BLaER1 treated with 17β-estradiol and CSF1 and Interleukin-3, amounts not matched to agents 10 nM and 100 nM (cell line): Measurements from ENCODE around the gene BPIFB3.

ENCODE experiments used
- H3K27ac ChIP-seq, 11 experiments: shearing (Covaris generic); formaldehyde crosslinking; 2 replicates each; pipeline ENCODE4 v1.8.1; 2022
- H3K27me3 ChIP-seq, 11 experiments: shearing (Covaris generic); formaldehyde crosslinking; 2 replicates each; pipeline ENCODE4 v1.8.1; 2022
- H3K36me3 ChIP-seq, 11 experiments: shearing (Covaris generic); formaldehyde crosslinking; 2 replicates each; pipeline ENCODE4 v1.8.1; 2022
- H3K4me1 ChIP-seq, 10 experiments: shearing (Covaris generic); formaldehyde crosslinking; 2 replicates each; pipeline ENCODE4 v1.8.1; 2022
- H3K4me2 ChIP-seq, 11 experiments: shearing (Covaris generic); formaldehyde crosslinking; 2 replicates each; pipeline ENCODE4 v1.8.1; 2022
- H3K4me3 ChIP-seq, 10 experiments: shearing (Covaris generic); formaldehyde crosslinking; 2 replicates each; pipeline ENCODE4 v1.8.1; 2022
- H3K9ac ChIP-seq, 11 experiments: shearing (Covaris generic); formaldehyde crosslinking; 2 replicates each; pipeline ENCODE4 v1.8.1; 2022
- H3K9me3 ChIP-seq, 11 experiments: shearing (Covaris generic); formaldehyde crosslinking; replicated peaks in 1 of 11; 2 replicates each; pipeline ENCODE4 v1.8.1; 2022
- H4K20me1 ChIP-seq, 11 experiments: shearing (Covaris generic); formaldehyde crosslinking; 2 replicates each; pipeline ENCODE4 v1.8.1; 2022
- Cebpa-rat ChIP-seq, 11 experiments: shearing (Covaris generic); IDR thresholded peaks; 2 replicates each; pipeline ENCODE4 v1.8.1; 2022

BPIFB3 gene

GRCh38 chr20:33008336-33009213, 45.1 kb upstream of the BPIFB3 start:
- Histone ChIP-seq H3K9me3 (peaks cover 0 to 9% (median 5%) of the 10 kb centered on the region in 11 experiments; a peak in 5 of 22 replicates), H3K4me1 (peaks cover 10 to 28% (median 21%) of the 10 kb centered on the region in 10 experiments), H3K9ac (peak overlapping the region in 6 of 11 experiments; percentile 7 to 49 (median 30); a peak in 9 of 22 replicates), H3K27ac (peak overlapping the region in 7 of 11 experiments; percentile 7 to 64 (median 46); a peak in 10 of 22 replicates), H3K4me3 (no peak overlapping the region), H4K20me1 (no peaks in the 10 kb centered on the region), H3K27me3 (no peaks in the 10 kb centered on the region), H3K4me2 (peak overlapping the region; percentile 48 to 86 (median 76)), H3K36me3 (no peaks in the 10 kb centered on the region)
- no peak for TF ChIP-seq Cebpa-rat (IDR thresholded peaks at IDR 0.05)

- Histone ChIP-seq H4K20me1 (no peaks in the 10 kb centered on the region), H3K4me2 (peak overlapping the region; percentile 48 to 86 (median 76)), H3K27ac (peak overlapping the region in 9 of 11 experiments; percentile 0 to 64 (median 37); a peak in 12 of 22 replicates), H3K4me1 (peaks cover 10 to 35% (median 25%) of the 10 kb centered on the region in 10 experiments), H3K36me3 (no peaks in the 10 kb centered on the region), H3K27me3 (no peaks in the 10 kb centered on the region), H3K9me3 (peaks cover 0 to 9% (median 5%) of the 10 kb centered on the region in 11 experiments; a peak in 5 of 22 replicates), H3K9ac (peak overlapping the region in 6 of 11 experiments; percentile 7 to 49 (median 30); a peak in 10 of 22 replicates), H3K4me3 (no peak overlapping the region)
- TF ChIP-seq Cebpa-rat (IDR thresholded peaks at IDR 0.05), result no peak
Observed at GRCh38 chr20:33009214-33010132, 44.2 kb upstream of the BPIFB3 start.

GRCh38 chr20:33010133-33010504, 43.6 kb upstream of the BPIFB3 start:
- Histone ChIP-seq H3K9ac (0 out of 22 replicates have a peak overlapping the region, but pooled peaks of 1 of the 11 experiments have one; percentile 7), H3K9me3 (peaks cover 0 to 5% (median 4%) of the 10 kb centered on the region in 11 experiments; a peak in 5 of 22 replicates), H3K36me3 (no peaks in the 10 kb centered on the region), H3K4me2 (peak overlapping the region in 9 of 11 experiments; percentile 48 to 86 (median 77); a peak in 17 of 22 replicates), H3K27ac (peak overlapping the region in 1 of 11 experiments; percentile 21; a peak in 1 of 22 replicates), H3K27me3 (no peaks in the 10 kb centered on the region), H3K4me1 (peaks cover 10 to 41% (median 30%) of the 10 kb centered on the region in 10 experiments), H3K4me3 (no peak overlapping the region), H4K20me1 (no peaks in the 10 kb centered on the region)
- no peak for TF ChIP-seq Cebpa-rat (IDR thresholded peaks at IDR 0.05)

GRCh38 chr20:33010674-33011449, 42.8 kb upstream of the BPIFB3 start:
- Histone ChIP-seq H3K9me3 (no peaks in the 10 kb centered on the region), H3K4me3 (no peak overlapping the region), H3K4me1 (peaks cover 10 to 41% (median 30%) of the 10 kb centered on the region in 10 experiments), H3K9ac (no peak overlapping the region), H4K20me1 (no peaks in the 10 kb centered on the region), H3K27ac (no peak overlapping the region), H3K4me2 (no peak overlapping the region; a peak in 1 of 22 replicates), H3K36me3 (no peaks in the 10 kb centered on the region), H3K27me3 (no peaks in the 10 kb centered on the region)
- TF ChIP-seq Cebpa-rat (IDR thresholded peaks at IDR 0.05), result no peak

- Histone ChIP-seq H3K4me3 (no peak overlapping the region), H3K36me3 (no peaks in the 10 kb centered on the region), H3K4me1 (peaks cover 10 to 41% (median 30%) of the 10 kb centered on the region in 10 experiments), H3K9me3 (no peaks in the 10 kb centered on the region), H3K4me2 (no peak overlapping the region), H3K9ac (no peak overlapping the region), H4K20me1 (no peaks in the 10 kb centered on the region), H3K27me3 (no peaks in the 10 kb centered on the region), H3K27ac (no peak overlapping the region)
- no peak for TF ChIP-seq Cebpa-rat (IDR thresholded peaks at IDR 0.05)
Observed at GRCh38 chr20:33012327-33013189, 41.1 kb upstream of the BPIFB3 start.

- H3K36me3 ChIP-seq, result no peaks in the 10 kb centered on the region
- H3K27me3 ChIP-seq, result no peaks in the 10 kb centered on the region
- H3K9ac ChIP-seq, result no peak overlapping the region
- H3K4me2 ChIP-seq, result peak overlapping the region in 7 of 11 experiments; percentile 4 to 51 (median 40); a peak in 11 of 22 replicates
- no peak overlapping the region for H3K4me3 ChIP-seq
- no peaks in the 10 kb centered on the region for H3K9me3 ChIP-seq
- no peak overlapping the region for H3K27ac ChIP-seq
- TF ChIP-seq Cebpa-rat (IDR thresholded peaks at IDR 0.05), result no peak
- H3K4me1 ChIP-seq, result peaks cover 10 to 33% (median 24%) of the 10 kb centered on the region in 10 experiments
- H4K20me1 ChIP-seq, result no peaks in the 10 kb centered on the region
Observed at GRCh38 chr20:33013701-33014326, 39.9 kb upstream of the BPIFB3 start.

- H4K20me1 ChIP-seq, result no peaks in the 10 kb centered on the region
- H3K9me3 ChIP-seq, result no peaks in the 10 kb centered on the region
- H3K4me3 ChIP-seq, result no peak overlapping the region
- H3K36me3 ChIP-seq, result no peaks in the 10 kb centered on the region
- no peak for TF ChIP-seq Cebpa-rat (IDR thresholded peaks at IDR 0.05)
- H3K4me1 ChIP-seq, result peaks cover 3 to 25% (median 17%) of the 10 kb centered on the region in 10 experiments
- peak overlapping the region in 8 of 11 experiments; percentile 4 to 51 (median 38); a peak in 13 of 22 replicates for H3K4me2 ChIP-seq
- no peaks in the 10 kb centered on the region for H3K27me3 ChIP-seq
- H3K27ac ChIP-seq, result no peak overlapping the region
- no peak overlapping the region for H3K9ac ChIP-seq
Observed at GRCh38 chr20:33014336-33015113, 39.2 kb upstream of the BPIFB3 start.
